ENCODE measurements around the gene CBLN2. TPM values are rescaled to one million over a fixed set of nuclear protein-coding genes. Genes with fewer than 3 reads are reported as not detected.

CBLN2 gene
- not detected for total RNA-seq
- not detected for total RNA-seq (2013)
- 0 reads per million in 29 experiments for total RNA-seq

- peaks cover 5 to 6% (median 6%) of the 10 kb centered on the region in 3 donors for H3K4me1 Mint-ChIP-seq
- H3K27ac ChIP-seq (ENCODE audit: low read length), result no peak within 1 kb of the TSS
- H3K36me3 Mint-ChIP-seq, result no peaks in the 10 kb centered on the region
- ATAC-seq (replicated peaks in 1 of 4) (no peak), DNase-seq (peak in 3 of 35 experiments; percentile 0 to 4 (median 1))
- H3K4me3 Mint-ChIP-seq, result peak within 1 kb of the TSS in 2 of 3 donors; percentile 36 to 55
- no peaks in the 10 kb centered on the region for H3K9me3 ChIP-seq
- H3K27me3 Mint-ChIP-seq, result peaks cover 32 to 34% of the 10 kb centered on the region in 2 donors
- ChIA-PET POLR2A (interaction anchor here in 1 of 2 donors (0.6 kb wide), 1 partner anchor 968 kb away, joined by 3 read pairs; no protein-coding TSS in a partner anchor), CTCF (interaction anchor here in 1 of 2 donors (0.7 kb wide), 1 partner anchor 19 kb away, joined by 7 read pairs; no protein-coding TSS in a partner anchor)
- H3K36me3 ChIP-seq (ENCODE audit: control insufficient read depth in 2 of 2, extremely low read depth in 1 of 2, insufficient read depth in 1 of 2, low read length in 1 of 2), result no peaks in the 10 kb centered on the region
- no peak within 1 kb of the TSS for H3K27ac Mint-ChIP-seq
- no peaks in the 10 kb centered on the region for H3K4me1 ChIP-seq (ENCODE audit: control insufficient read depth in 1 of 2, extremely low read depth in 1 of 2, insufficient read depth in 2 of 2, low read length in 2 of 2)
- 8% methylated on average over 27 of the region's 44 CpGs for WGBS (ENCODE audit: insufficient coverage)
- H3K9me3 Mint-ChIP-seq, result no peaks in the 10 kb centered on the region
- peaks cover 18 to 23% of the 10 kb centered on the region in 2 experiments for H3K27me3 ChIP-seq (replicated peaks in 1 of 2; ENCODE audit: control insufficient read depth in 2 of 2, extremely low read depth in 1 of 2, insufficient read depth in 2 of 2, low read length in 1 of 2)
- no peak within 1 kb of the TSS for H3K4me3 ChIP-seq (ENCODE audit: control insufficient read depth in 1 of 2, extremely low read depth in 1 of 2, low read length in 1 of 2)
These were observed at the start of gene CBLN2 for GRCh38 chr18:72544092-72544886. Gene CBLN2, minus strand, starts transcription at chr18:72544342. Its CDS starts 2,182 bp downstream, at chr18:72542160.

- Mint-ChIP-seq H3K4me3 (no peak overlapping the region), H3K36me3 (no peaks in the 10 kb centered on the region), H3K9me3 (peaks cover 2 to 5% (median 4%) of the 10 kb centered on the region in 3 donors), H3K27me3 (peaks cover 0 to 2% of the 10 kb centered on the region in 2 donors), H3K27ac (no peak overlapping the region), H3K4me1 (no peaks in the 10 kb centered on the region)
- POLR2A ChIA-PET, result no interaction called here
- no peak for ATAC-seq (replicated peaks in 1 of 4)
- H3K4me3 ChIP-seq (ENCODE audit: control insufficient read depth in 1 of 2, extremely low read depth in 1 of 2, low read length in 1 of 2), result no peak overlapping the region
- no peak overlapping the region for H3K27ac ChIP-seq (ENCODE audit: low read length)
- H3K27me3 ChIP-seq (replicated peaks in 1 of 2; ENCODE audit: control insufficient read depth in 2 of 2, extremely low read depth in 1 of 2, insufficient read depth in 2 of 2, low read length in 1 of 2), result no peaks in the 10 kb centered on the region
- no peak for DNase-seq
- CTCF ChIA-PET, result no interaction called here
- H3K36me3 ChIP-seq (ENCODE audit: control insufficient read depth in 2 of 2, extremely low read depth in 1 of 2, insufficient read depth in 1 of 2, low read length in 1 of 2), result no peaks in the 10 kb centered on the region
- no peaks in the 10 kb centered on the region for H3K9me3 ChIP-seq
- 83% methylated on average over 2 of the region's 5 CpGs for WGBS (ENCODE audit: insufficient coverage)
- H3K4me1 ChIP-seq (ENCODE audit: control insufficient read depth in 1 of 2, extremely low read depth in 1 of 2, insufficient read depth in 2 of 2, low read length in 2 of 2), result no peaks in the 10 kb centered on the region
These were observed 44.2 kb upstream of the CBLN2 start for GRCh38 chr18:72588360-72588759.

GRCh38 chr18:72584787-72585186, 40.6 kb upstream of the CBLN2 start:
- Histone ChIP-seq H3K36me3 (ENCODE audit: control insufficient read depth in 2 of 2, extremely low read depth in 1 of 2, insufficient read depth in 1 of 2, low read length in 1 of 2) (no peaks in the 10 kb centered on the region), H3K9me3 (no peaks in the 10 kb centered on the region), H3K27ac (ENCODE audit: low read length) (no peak overlapping the region), H3K4me1 (ENCODE audit: control insufficient read depth in 1 of 2, extremely low read depth in 1 of 2, insufficient read depth in 2 of 2, low read length in 2 of 2) (no peaks in the 10 kb centered on the region), H3K27me3 (replicated peaks in 1 of 2; ENCODE audit: control insufficient read depth in 2 of 2, extremely low read depth in 1 of 2, insufficient read depth in 2 of 2, low read length in 1 of 2) (no peaks in the 10 kb centered on the region), H3K4me3 (ENCODE audit: control insufficient read depth in 1 of 2, extremely low read depth in 1 of 2, low read length in 1 of 2) (no peak overlapping the region)
- WGBS (ENCODE audit: insufficient coverage), result 84% methylated on average over 3 of the region's 3 CpGs
- DNase-seq, result no peak
- Mint-ChIP-seq H3K27me3 (peaks cover 0 to 2% of the 10 kb centered on the region in 2 donors), H3K36me3 (no peaks in the 10 kb centered on the region), H3K4me1 (no peaks in the 10 kb centered on the region), H3K27ac (no peak overlapping the region), H3K4me3 (no peak overlapping the region), H3K9me3 (peaks cover 0 to 4% (median 0%) of the 10 kb centered on the region in 3 donors)
- ATAC-seq (replicated peaks in 1 of 4), result no peak
- POLR2A ChIA-PET, result no interaction called here
- CTCF ChIA-PET, result interaction anchor here in 1 of 2 donors (0.6 kb wide), 1 partner anchor 15 kb away, joined by 3 read pairs; no protein-coding TSS in a partner anchor

- Mint-ChIP-seq H3K4me3 (no peak overlapping the region), H3K27me3 (peaks cover 0 to 2% of the 10 kb centered on the region in 2 donors), H3K27ac (no peak overlapping the region), H3K4me1 (no peaks in the 10 kb centered on the region), H3K9me3 (peaks cover 0 to 4% (median 0%) of the 10 kb centered on the region in 3 donors), H3K36me3 (no peaks in the 10 kb centered on the region)
- ChIA-PET POLR2A (no interaction called here), CTCF (no interaction called here)
- H3K27ac ChIP-seq (ENCODE audit: low read length), result no peak overlapping the region
- no peaks in the 10 kb centered on the region for H3K36me3 ChIP-seq (ENCODE audit: control insufficient read depth in 2 of 2, extremely low read depth in 1 of 2, insufficient read depth in 1 of 2, low read length in 1 of 2)
- no peak for DNase-seq
- WGBS (ENCODE audit: insufficient coverage), result 100% methylated on average over 1 of the region's 3 CpGs
- ATAC-seq (replicated peaks in 1 of 4), result no peak
- H3K4me1 ChIP-seq (ENCODE audit: control insufficient read depth in 1 of 2, extremely low read depth in 1 of 2, insufficient read depth in 2 of 2, low read length in 2 of 2), result no peaks in the 10 kb centered on the region
- H3K4me3 ChIP-seq (ENCODE audit: control insufficient read depth in 1 of 2, extremely low read depth in 1 of 2, low read length in 1 of 2), result no peak overlapping the region
- H3K27me3 ChIP-seq (replicated peaks in 1 of 2; ENCODE audit: control insufficient read depth in 2 of 2, extremely low read depth in 1 of 2, insufficient read depth in 2 of 2, low read length in 1 of 2), result no peaks in the 10 kb centered on the region
- no peaks in the 10 kb centered on the region for H3K9me3 ChIP-seq
These were observed 37.8 kb upstream of the CBLN2 start for GRCh38 chr18:72581976-72582375.

- no peak overlapping the region for H3K27ac ChIP-seq (ENCODE audit: low read length)
- no peaks in the 10 kb centered on the region for H3K4me1 ChIP-seq (ENCODE audit: control insufficient read depth in 1 of 2, extremely low read depth in 1 of 2, insufficient read depth in 2 of 2, low read length in 2 of 2)
- H3K27me3 ChIP-seq (replicated peaks in 1 of 2; ENCODE audit: control insufficient read depth in 2 of 2, extremely low read depth in 1 of 2, insufficient read depth in 2 of 2, low read length in 1 of 2), result no peaks in the 10 kb centered on the region
- no peak overlapping the region for H3K4me3 Mint-ChIP-seq
- ATAC-seq (replicated peaks in 1 of 4) (no peak), DNase-seq (no peak)
- H3K4me3 ChIP-seq (ENCODE audit: control insufficient read depth in 1 of 2, extremely low read depth in 1 of 2, low read length in 1 of 2), result no peak overlapping the region
- H3K27ac Mint-ChIP-seq, result no peak overlapping the region
- no peaks in the 10 kb centered on the region for H3K4me1 Mint-ChIP-seq
- H3K36me3 ChIP-seq (ENCODE audit: control insufficient read depth in 2 of 2, extremely low read depth in 1 of 2, insufficient read depth in 1 of 2, low read length in 1 of 2), result no peaks in the 10 kb centered on the region
- no CpG with 5 or more reads among the region's 2 CpGs for WGBS (ENCODE audit: insufficient coverage)
- POLR2A ChIA-PET, result no interaction called here
- CTCF ChIA-PET, result no interaction called here
- H3K9me3 Mint-ChIP-seq, result peaks cover 0 to 12% (median 6%) of the 10 kb centered on the region in 3 donors
- H3K9me3 ChIP-seq, result no peaks in the 10 kb centered on the region
- H3K27me3 Mint-ChIP-seq, result no peaks in the 10 kb centered on the region
- no peaks in the 10 kb centered on the region for H3K36me3 Mint-ChIP-seq
These were observed 28.8 kb upstream of the CBLN2 start for GRCh38 chr18:72572896-72573295.

- H3K4me3 ChIP-seq (ENCODE audit: control insufficient read depth in 1 of 2, extremely low read depth in 1 of 2, low read length in 1 of 2), result no peak overlapping the region
- H3K27ac Mint-ChIP-seq, result no peak overlapping the region
- 97% methylated on average over 2 of the region's 3 CpGs for WGBS (ENCODE audit: insufficient coverage)
- ChIA-PET POLR2A (no interaction called here), CTCF (no interaction called here)
- no peaks in the 10 kb centered on the region for H3K4me1 ChIP-seq (ENCODE audit: control insufficient read depth in 1 of 2, extremely low read depth in 1 of 2, insufficient read depth in 2 of 2, low read length in 2 of 2)
- H3K9me3 Mint-ChIP-seq, result peaks cover 12 to 30% (median 20%) of the 10 kb centered on the region in 3 donors
- no peaks in the 10 kb centered on the region for H3K4me1 Mint-ChIP-seq
- H3K27me3 Mint-ChIP-seq, result no peaks in the 10 kb centered on the region
- H3K9me3 ChIP-seq, result no peaks in the 10 kb centered on the region
- H3K36me3 ChIP-seq (ENCODE audit: control insufficient read depth in 2 of 2, extremely low read depth in 1 of 2, insufficient read depth in 1 of 2, low read length in 1 of 2), result no peaks in the 10 kb centered on the region
- H3K27me3 ChIP-seq (replicated peaks in 1 of 2; ENCODE audit: control insufficient read depth in 2 of 2, extremely low read depth in 1 of 2, insufficient read depth in 2 of 2, low read length in 1 of 2), result no peaks in the 10 kb centered on the region
- H3K27ac ChIP-seq (ENCODE audit: low read length), result no peak overlapping the region
- H3K36me3 Mint-ChIP-seq, result no peaks in the 10 kb centered on the region
- no peak for DNase-seq
- no peak overlapping the region for H3K4me3 Mint-ChIP-seq
- no peak for ATAC-seq (replicated peaks in 1 of 4)
These were observed 22.1 kb upstream of the CBLN2 start for GRCh38 chr18:72566290-72566689.

All from T-cell (primary cell).